H1 (cell line): Measurements from ENCODE around the gene DYNC1LI1. TPM values are rescaled to one million over a fixed set of nuclear protein-coding genes. Genes with fewer than 3 reads are reported as not detected.
A peak's percentile ranks its signal among the peaks of the same experiment; 100 is the strongest.

Experiments used
- ASH2L ChIP-seq: fragments of 200-600, 300-600 bp; sonication (generic); IDR thresholded peaks from one replicate; pipeline ENCODE4 v1.7.1; 2017; ENCODE audit warnings: low read length
- BACH1 ChIP-seq: IDR thresholded peaks from 2 replicates; pipeline ENCODE4 v1.6.1; 2012; ENCODE audit warnings: low read length, improper control_type of control experiment
- BCL11A ChIP-seq, 2 experiments: IDR thresholded peaks; one replicate each; pipeline ENCODE4 v1.6.1; 2011; ENCODE audit warnings: low read depth in 2 of 2, low read length in 2 of 2, mild to moderate bottlenecking in 2 of 2
- CBX5 ChIP-seq: fragments of 300-800, 300-1000 bp; sonication (generic); IDR thresholded peaks from 2 replicates; pipeline ENCODE4 v1.7.1; 2016; ENCODE audit warnings: antibody characterized with exemption, low read length, low read depth
- CBX8 ChIP-seq: fragments of 300-800, 300-1000 bp; sonication (generic); IDR thresholded peaks from 2 replicates; pipeline ENCODE4 v1.7.1; 2016; ENCODE audit warnings: low read depth, low read length, borderline replicate concordance
- CEBPB ChIP-seq: IDR thresholded peaks from 2 replicates; pipeline ENCODE4 v1.6.1; 2012; ENCODE audit warnings: low read depth, low read length
- CHD1 ChIP-seq: IDR thresholded peaks from 2 replicates; pipeline ENCODE4 v1.6.1; 2012; ENCODE audit warnings: low read depth, low read length, improper control_type of control experiment
- CREB1 ChIP-seq: IDR thresholded peaks from 2 replicates; pipeline ENCODE4 v1.6.1; 2012; ENCODE audit warnings: inconsistent platforms
- GTF2F1 ChIP-seq: IDR thresholded peaks from 2 replicates; pipeline ENCODE4 v1.6.1; 2012; ENCODE audit warnings: low read depth, low read length, improper control_type of control experiment, borderline replicate concordance
- HDAC2 ChIP-seq, 2 experiments: fragments of 300-600 bp in 1 of 2; sonication (generic) in 1 of 2; IDR thresholded peaks; 2 replicates each; pipeline ENCODE4 v1.6.1; 2011 to 2012; ENCODE audit warnings: low read depth in 2 of 2, low read length in 2 of 2, mild to moderate bottlenecking in 2 of 2, moderate library complexity in 2 of 2, borderline replicate concordance in 1 of 2, inconsistent platforms in 1 of 2
- JUN ChIP-seq: IDR thresholded peaks from 2 replicates; pipeline ENCODE4 v1.6.1; 2011; ENCODE audit warnings: low read depth, mild to moderate bottlenecking, improper control_type of control experiment, low read length
- JUND ChIP-seq: IDR thresholded peaks from 2 replicates; pipeline ENCODE4 v1.6.1; 2011; ENCODE audit warnings: mild to moderate bottlenecking, improper control_type of control experiment, low read length
- POLR2AphosphoS5 ChIP-seq: IDR thresholded peaks from 2 replicates; pipeline ENCODE4 v1.6.1; 2011; ENCODE audit warnings: low read depth, low read length
- RAD21 ChIP-seq, 2 experiments: IDR thresholded peaks in 1 of 2; conservative IDR thresholded peaks in 1 of 2; 2 replicates each; pipeline ENCODE4 v1.6.1; 2011; ENCODE audit warnings: low read depth in 2 of 2, low read length in 2 of 2, improper control_type of control experiment in 1 of 2, inconsistent platforms in 1 of 2, mild to moderate bottlenecking in 1 of 2, moderate library complexity in 1 of 2
- RBBP5 ChIP-seq: IDR thresholded peaks from 2 replicates; pipeline ENCODE4 v1.7.1; 2012; ENCODE audit warnings: low read depth, mild to moderate bottlenecking, inconsistent platforms, low read length, moderate library complexity, borderline replicate concordance
- RFX5 ChIP-seq: IDR thresholded peaks from 2 replicates; pipeline ENCODE4 v1.6.1; 2011; ENCODE audit warnings: low read depth, low read length, improper control_type of control experiment, borderline replicate concordance
- RXRA ChIP-seq: IDR thresholded peaks from 2 replicates; pipeline ENCODE4 v1.6.1; 2011; ENCODE audit warnings: low read depth, mild to moderate bottlenecking, low read length, moderate library complexity; ENCODE audit not compliant: insufficient read depth
- SAP30 ChIP-seq: fragments of 300-600 bp; sonication (generic); IDR thresholded peaks from 2 replicates; pipeline ENCODE4 v1.7.1; 2012; ENCODE audit warnings: low read length, moderate library complexity, mild to moderate bottlenecking, inconsistent platforms; ENCODE audit not compliant: insufficient read depth, insufficient replicate concordance
- SIX5 ChIP-seq: IDR thresholded peaks from 2 replicates; pipeline ENCODE4 v1.6.1; 2011; ENCODE audit warnings: mild to moderate bottlenecking, low read depth, low read length
- TAF1 ChIP-seq: IDR thresholded peaks from 2 replicates; pipeline ENCODE4 v1.6.1; 2011; ENCODE audit warnings: mild to moderate bottlenecking, low read depth, low read length
- TBP ChIP-seq: IDR thresholded peaks from 2 replicates; pipeline ENCODE4 v1.6.1; 2011; ENCODE audit warnings: low read depth, low read length, improper control_type of control experiment
- TCF12 ChIP-seq: IDR thresholded peaks from 2 replicates; pipeline ENCODE4 v1.6.1; 2011; ENCODE audit warnings: low read depth, mild to moderate bottlenecking, low read length
- YY1 ChIP-seq: IDR thresholded peaks from 2 replicates; pipeline ENCODE4 v1.6.1; 2011; ENCODE audit warnings: low read depth, mild to moderate bottlenecking, low read length
- ZNF274 ChIP-seq: IDR thresholded peaks from 2 replicates; pipeline ENCODE4 v1.7.0; 2012; ENCODE audit warnings: low read length, borderline replicate concordance; ENCODE audit errors: extremely low read depth
- polyA plus RNA-seq, 7 experiments: library from polyadenylated mRNA; depleted of rRNA in 3 of 7; stranded (reverse) in 5 of 7; unstranded in 2 of 7; fragments of >200 nt in 5 of 7; fragments of 200-250 nt in 2 of 7; gene quantifications; 1 replicate in 5 of 7; 2 replicates in 1 of 7; 4 replicates in 1 of 7; pipeline versions ENCODE4 v1.2.1 to v1.2.3, GENCODE V29; 2011 to 2013; ENCODE audit warnings: missing spikeins in 2 of 7, mixed read lengths in 2 of 7
- total RNA-seq: library from RNA; stranded (reverse); fragmentation: NEBNext Ultra II Directional; extraction: Animal tissue kit (Norgen Biotek cat#: 25700); gene quantifications from 2 replicates; pipeline ENCODE4 v1.2.1, GENCODE V29; 2021
- TF ChIP-seq, protein P1 (sequence below): IDR thresholded peaks from 2 replicates; pipeline ENCODE4 v1.6.1; 2011; ENCODE audit warnings: low read depth, mild to moderate bottlenecking, low read length; ENCODE audit not compliant: insufficient read depth

The DYNC1LI1 gene
- total and polyA plus RNA-seq, 2 of the 8 experiments (the other 6 are each of a cell fraction or from before 2014, with no cell fraction given): 13.6 to 45.1 TPM

GRCh38 chr3:32502118-32502945, 68.3 kb downstream of the DYNC1LI1 start, which contains the start of gene CMTM6 (continued):
- TF ChIP-seq GTF2F1: no peak
- no peak for TF ChIP-seq CBX5
- TF ChIP-seq CHD1: no peak
- no peak for TF ChIP-seq SAP30
- no peak for TF ChIP-seq JUND
- no peak for TF ChIP-seq RAD21 (IDR thresholded peaks at IDR 0.05 in 1 of 2, conservative IDR thresholded peaks at IDR 0.05 in 1 of 2; ENCODE audit: low read depth in 2 of 2, low read length in 2 of 2)
- TF ChIP-seq CBX8: no peak
- no peak for TF ChIP-seq ZNF274
- no peak for TF ChIP-seq BACH1
- TF ChIP-seq RBBP5: peak; percentile 40; the same call in 1 of the 2 replicates
- no peak for TF ChIP-seq YY1
- TF ChIP-seq TCF12: no peak
- TF ChIP-seq TAF1: peak; percentile 70
- TF ChIP-seq RXRA: no peak
- no peak for TF ChIP-seq CEBPB
- TF ChIP-seq, protein P1, sequence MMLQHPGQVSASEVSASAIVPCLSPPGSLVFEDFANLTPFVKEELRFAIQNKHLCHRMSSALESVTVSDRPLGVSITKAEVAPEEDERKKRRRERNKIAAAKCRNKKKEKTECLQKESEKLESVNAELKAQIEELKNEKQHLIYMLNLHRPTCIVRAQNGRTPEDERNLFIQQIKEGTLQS: no peak
- TF ChIP-seq POLR2AphosphoS5: no peak; the same call in 1 of the 2 replicates
- no peak for TF ChIP-seq BCL11A (IDR thresholded peaks at IDR 0.05; ENCODE audit: low read depth in 2 of 2, low read length in 2 of 2)
- no peak for TF ChIP-seq RFX5
- peak; percentile 85 for TF ChIP-seq ASH2L
- no peak for TF ChIP-seq HDAC2 (IDR thresholded peaks at IDR 0.05; ENCODE audit: borderline replicate concordance in 1 of 2, low read depth in 2 of 2, low read length in 2 of 2)
- TF ChIP-seq TBP: peak; percentile 31; the same call in 1 of the 2 replicates
- TF ChIP-seq CREB1: no peak
- no peak for TF ChIP-seq SIX5
- no peak for TF ChIP-seq JUN
